HG03159 (cell line): ENCODE results near the gene KLHL29.

Experiments used
- ATAC-seq: cut with Tn5 transposase; IDR thresholded peaks from one replicate; pipeline ENCODE4 v1.9.1; 2021; ENCODE audit warnings: mild to moderate bottlenecking, moderate library complexity; ENCODE audit not compliant: unreplicated experiment

The KLHL29 gene

DNA sequence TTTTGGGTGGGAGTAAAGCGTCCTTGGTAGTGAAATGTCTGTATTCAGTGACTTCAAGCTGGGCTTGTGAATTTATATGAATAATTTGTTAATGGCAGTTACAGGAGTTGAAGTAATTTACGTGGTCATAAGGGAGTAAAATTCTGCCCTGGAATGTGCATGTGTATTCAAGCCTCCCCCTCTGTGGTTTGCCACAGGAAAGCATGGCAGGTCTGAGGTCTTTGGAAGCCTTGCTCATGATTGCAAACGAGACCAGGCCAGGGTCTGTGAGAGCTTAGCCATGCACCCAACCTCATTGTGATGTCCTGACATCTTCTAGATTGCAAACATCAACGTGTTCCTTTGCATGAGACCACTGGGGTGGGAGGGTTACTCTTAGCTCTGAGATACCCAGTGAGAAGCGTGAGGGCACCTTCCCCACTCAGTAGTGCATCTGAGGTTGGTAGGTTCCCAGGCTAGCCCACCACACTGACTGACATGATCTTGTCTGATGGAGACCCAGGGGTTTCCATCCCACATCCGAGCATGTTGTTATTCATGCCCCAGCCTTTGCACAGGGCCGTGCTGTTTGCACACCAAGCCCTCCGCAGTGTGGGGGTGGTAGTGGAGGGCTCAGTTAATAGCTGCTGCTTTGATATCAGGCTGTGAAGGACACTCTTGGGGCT is 216.5 kb downstream of the KLHL29 start:
- ATAC-seq, result no peak

GRCh38 chr2:23602116-23602515 is 217.1 kb downstream of the KLHL29 start:
- ATAC-seq, result no peak

DNA sequence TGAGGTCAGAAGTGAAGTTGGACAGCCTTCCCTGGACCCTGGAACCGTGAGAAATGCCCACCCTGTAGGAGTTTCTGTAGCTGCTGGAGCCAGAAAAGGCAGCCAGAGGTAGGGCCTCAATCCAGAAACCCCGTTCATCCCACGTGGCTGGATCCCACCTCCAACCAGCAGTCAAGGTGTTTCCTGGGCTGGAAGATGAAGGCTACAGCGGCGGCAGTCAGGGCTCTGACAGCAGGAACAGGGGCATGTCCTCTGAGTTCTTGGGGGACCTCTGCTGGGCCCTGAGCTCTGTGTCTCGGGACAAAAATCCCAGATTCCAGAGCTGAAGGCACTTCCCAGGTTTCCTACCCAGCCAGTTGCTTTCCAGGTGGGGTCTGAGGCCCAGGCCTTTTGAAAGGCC is 218.2 kb downstream of the KLHL29 start:
- ATAC-seq, result no peak

DNA sequence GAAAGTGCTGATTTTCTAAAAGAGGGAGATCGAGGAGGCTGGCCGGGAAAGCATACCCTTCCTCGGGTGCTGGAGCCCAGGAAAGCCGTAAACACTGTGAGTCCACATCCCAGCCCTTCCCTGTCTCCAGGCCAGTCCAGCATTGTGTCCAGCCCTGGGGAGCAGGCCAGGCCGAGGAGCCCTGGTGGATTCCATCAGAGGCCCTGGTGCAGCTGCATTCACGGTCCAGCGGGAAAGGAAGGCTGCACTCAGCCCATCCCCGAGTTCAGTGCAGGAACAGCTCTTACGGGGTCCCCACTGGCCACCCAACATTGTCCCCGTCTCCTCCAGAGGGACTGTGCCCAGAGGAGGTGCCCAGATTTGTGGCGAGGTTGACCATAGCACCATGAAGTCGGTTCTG is 218.6 kb downstream of the KLHL29 start:
- ATAC-seq, result no peak

DNA sequence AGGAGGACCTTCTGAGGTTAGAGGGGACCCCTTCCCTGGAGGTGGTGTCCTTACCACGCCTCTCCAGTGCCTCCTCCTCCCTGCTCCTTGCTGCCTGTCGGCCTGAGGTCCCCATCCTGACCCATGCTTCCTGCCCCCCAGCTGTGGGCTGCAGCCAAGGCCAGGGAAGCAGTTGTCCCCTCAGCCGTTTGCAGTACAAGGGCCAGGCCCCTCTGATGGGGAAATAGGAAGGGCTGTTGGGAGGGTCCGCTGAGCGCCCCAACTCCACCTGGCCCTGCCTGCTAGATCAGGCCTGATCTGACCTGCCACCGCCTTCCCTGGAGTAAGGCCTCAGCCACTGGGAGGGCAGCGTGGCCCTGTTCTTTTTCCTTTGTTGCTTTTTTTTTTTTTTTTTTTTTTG is 219.8 kb downstream of the KLHL29 start:
- no peak for ATAC-seq

- no peak for ATAC-seq
Observed at GRCh38 chr2:23605236-23605635, 220.3 kb downstream of the KLHL29 start.

DNA sequence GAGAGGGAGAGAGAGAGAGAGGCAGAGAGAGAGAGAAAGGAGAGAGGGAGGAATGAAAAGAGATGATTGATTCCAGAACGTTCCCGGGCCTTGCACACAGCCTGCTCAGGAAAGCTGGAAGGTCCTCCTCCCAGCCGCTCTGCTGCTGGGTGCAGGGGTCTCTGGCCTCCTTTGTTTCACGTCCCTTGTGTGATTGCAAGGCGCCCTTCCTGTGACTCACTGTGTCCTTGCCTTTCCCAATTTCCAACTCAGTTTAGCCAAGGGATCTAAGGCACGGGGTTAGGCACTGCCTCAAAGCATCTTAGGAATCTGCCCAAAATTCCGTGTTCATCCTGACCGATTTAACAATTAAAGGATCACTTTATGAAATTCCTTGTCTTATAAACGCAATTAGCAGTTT is 221.2 kb downstream of the KLHL29 start:
- no peak for ATAC-seq

DNA sequence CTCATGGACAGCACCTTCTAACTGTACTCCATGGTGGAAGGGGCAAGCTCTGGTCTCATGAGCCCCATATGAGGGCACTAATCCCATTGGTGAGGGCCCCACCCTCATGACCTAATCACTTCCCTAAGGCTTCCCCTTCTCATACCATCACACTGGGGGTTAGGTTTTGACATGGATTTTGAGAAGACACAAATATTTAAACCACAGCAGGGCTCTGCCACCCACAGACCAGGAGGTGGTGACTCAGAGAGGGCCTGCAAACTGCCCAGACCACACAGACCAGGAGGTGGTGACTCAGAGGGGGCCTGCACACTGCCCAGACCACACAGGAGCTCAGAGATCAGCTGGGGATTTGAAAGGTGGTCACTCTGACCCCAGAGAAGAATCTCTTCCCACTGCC is 222.0 kb downstream of the KLHL29 start:
- ATAC-seq, result no peak

GRCh38 chr2:23607925-23608324 is 222.9 kb downstream of the KLHL29 start:
- ATAC-seq, result no peak

DNA sequence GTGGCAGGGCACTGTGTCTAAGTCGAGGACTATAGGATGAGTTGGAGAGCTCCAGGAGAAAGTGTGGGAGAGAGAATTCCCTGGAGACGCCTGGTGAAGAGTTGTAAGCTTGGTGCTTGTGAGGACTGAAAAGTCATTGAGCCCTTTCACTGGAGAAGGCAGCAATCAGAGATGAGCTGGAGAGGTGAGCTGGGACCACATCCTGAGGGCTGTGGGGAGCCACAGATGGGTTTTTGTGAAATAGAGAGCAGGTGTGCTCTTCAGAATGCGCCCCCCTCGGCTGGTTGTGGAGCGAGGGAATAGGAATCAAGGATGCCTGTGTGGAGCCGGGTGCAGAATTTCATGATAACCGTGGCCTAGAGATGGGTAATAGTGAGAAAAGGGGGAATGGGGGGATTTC is 224.3 kb downstream of the KLHL29 start:
- no peak for ATAC-seq

DNA sequence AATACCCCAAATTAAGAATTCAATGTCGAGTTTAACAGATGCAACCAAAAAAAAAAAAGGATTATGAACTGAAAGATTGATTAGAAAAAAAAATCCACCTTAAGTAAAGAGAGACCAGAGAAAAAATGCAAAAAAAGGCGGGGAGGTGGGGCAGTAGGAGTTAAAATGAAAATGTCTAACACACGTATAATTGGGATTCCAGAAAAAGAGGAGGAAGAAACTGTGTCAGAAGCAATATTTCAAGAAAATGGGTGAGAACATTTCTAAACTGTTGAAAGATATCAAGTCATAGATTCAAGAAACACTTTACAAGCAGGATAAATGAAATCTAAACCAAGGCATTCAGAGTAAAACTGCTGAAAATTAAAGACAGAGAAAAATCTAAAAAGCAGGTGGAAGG is 226.9 kb downstream of the KLHL29 start:
- no peak for ATAC-seq

- no peak for ATAC-seq
Observed at GRCh38 chr2:23614701-23615100, 229.7 kb downstream of the KLHL29 start.

GRCh38 chr2:23615216-23616020 is 230.4 kb downstream of the KLHL29 start:
- ATAC-seq, result no peak

GRCh38 chr2:23616630-23617029 is 231.7 kb downstream of the KLHL29 start:
- ATAC-seq, result no peak

DNA sequence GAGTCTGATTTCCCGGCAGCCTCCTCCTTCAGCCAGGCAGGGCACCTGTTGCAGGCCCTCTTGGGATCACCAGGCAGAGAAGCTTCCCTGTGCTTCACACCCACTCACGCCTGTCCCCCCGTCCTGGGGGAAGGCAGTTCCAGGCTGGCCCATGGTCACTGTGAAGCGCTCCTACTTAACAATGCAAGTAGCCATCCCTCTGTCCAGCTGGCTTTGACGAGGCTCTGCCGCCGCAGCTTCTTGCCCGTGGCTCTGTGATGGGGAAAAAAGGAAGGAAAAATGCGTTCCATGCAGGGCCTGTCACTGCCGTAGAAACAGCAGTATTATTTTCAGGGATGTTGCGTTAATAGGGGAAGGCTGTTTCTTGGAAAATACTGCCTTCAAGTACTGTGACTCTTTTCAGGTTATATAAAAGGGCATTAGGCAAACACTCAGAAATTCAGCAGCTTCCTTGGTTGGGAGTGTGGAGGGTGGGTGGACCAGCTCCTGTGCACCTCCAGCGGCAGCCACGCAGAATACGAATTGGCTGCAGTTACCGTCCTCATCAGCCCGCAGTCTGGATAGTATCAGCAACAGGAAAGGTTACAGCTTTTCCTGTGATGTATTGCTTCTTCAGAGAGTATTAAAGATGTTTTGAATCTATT is 232.3 kb downstream of the KLHL29 start:
- ATAC-seq, result no peak

- ATAC-seq, result no peak
Observed at GRCh38 chr2:23617811-23618215, 232.8 kb downstream of the KLHL29 start.

- no peak for ATAC-seq
Observed at GRCh38 chr2:23618265-23618664, 233.3 kb downstream of the KLHL29 start.

DNA sequence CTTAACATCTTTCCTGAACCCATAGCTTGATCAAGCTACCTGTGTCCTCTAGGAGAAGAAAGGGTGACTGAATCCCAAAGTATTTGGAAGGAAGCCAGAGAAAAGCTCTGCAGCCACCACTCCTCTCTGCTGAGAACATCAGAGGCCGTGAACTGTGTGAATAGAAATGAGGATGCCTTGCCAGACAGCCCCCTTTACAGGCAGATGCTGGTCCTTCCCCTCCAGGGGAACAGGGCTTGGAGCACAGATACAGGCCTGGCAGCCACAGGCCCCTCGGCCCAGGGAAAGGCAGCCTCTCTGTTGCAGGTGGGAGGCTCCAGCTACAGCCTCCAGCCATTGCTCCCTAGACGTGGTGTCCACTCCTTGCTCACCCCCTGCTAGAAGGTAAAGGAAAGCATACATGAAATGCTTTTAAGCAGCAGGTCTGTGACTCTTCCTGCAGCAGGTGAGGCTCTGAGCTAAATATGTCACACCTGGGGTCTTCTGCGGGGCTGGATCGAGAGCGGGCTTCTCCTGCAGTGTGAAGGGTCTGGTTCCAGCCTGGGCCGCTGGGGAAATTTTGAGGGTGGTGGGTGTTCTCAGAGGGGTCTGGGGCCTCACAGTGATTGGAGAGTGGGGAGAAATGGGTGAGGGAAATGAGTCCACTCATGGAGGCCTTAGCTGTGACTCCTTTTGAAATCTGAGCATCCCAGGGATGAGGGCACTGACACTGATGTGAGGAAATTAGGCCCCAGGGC is 234.0 kb downstream of the KLHL29 start:
- no peak for ATAC-seq

DNA sequence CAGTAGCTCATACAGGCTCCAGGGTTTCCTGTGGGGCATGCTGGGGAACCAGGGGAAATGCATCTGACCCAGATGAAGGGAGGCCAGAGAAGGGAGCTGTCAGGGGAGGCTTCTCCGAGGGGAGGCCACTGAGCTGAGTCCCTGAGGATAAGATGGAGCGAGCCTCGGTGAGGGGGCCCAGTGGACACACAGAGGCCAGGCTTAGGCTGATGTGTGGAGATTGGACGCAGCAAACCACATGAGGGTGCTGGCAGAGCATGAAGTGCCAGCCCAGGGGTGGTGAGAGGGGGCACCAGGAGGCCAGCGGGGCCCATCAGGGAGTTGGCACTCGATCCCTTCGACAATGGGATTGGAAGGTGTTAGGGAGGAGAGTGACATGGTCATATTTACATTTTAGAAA is 235.0 kb downstream of the KLHL29 start:
- no peak for ATAC-seq

- ATAC-seq, result no peak
Observed at GRCh38 chr2:23620841-23621341, 235.9 kb downstream of the KLHL29 start.

- no peak for ATAC-seq
Observed at GRCh38 chr2:23621616-23622015, 236.6 kb downstream of the KLHL29 start.
